Testis (tissue), 2 donors: ENCODE results near the gene SLC6A6.

Source experiments
- CTCF ChIP-seq, 3 experiments: fragments of 450-650 bp in 2 of 3; fragments of 200-600 bp in 1 of 3; sonication (generic) in 1 of 3; IDR thresholded peaks; one replicate each; pipeline ENCODE4 v1.5.1; 2016 to 2019; ENCODE audit warnings: antibody characterized with exemption in 3 of 3, mild to moderate bottlenecking in 2 of 3, moderate library complexity in 1 of 3
- POLR2A ChIP-seq: fragments of 450-650 bp; IDR thresholded peaks from one replicate; pipeline ENCODE4 v1.6.1; 2017; ENCODE audit warnings: antibody characterized with exemption, mild to moderate bottlenecking, moderate library complexity

- TF ChIP-seq CTCF (IDR thresholded peaks at IDR 0.05) = no peak
- no peak for TF ChIP-seq POLR2A
These were observed 12.7 kb upstream of the SLC6A6 start for GRCh38 chr3:14389716-14390115.
